Upper lobe of right lung (tissue), 1 donor: ENCODE results near the gene LRRC15. TPM values are rescaled to one million over a fixed set of nuclear protein-coding genes. Genes with fewer than 3 reads are reported as not detected.

Source experiments
- ATAC-seq: fragments of 200-7000 bp; cut with Tn5 transposase; one replicate; pipeline ENCODE4 v1.9.1; 2020; ENCODE audit warnings: mild to moderate bottlenecking, moderate library complexity
- DNase-seq: peaks from one replicate; pipeline ENCODE4 v3.0.0-alpha.2; 2020
- H3K27ac ChIP-seq: fragments of 200-600 bp; one replicate; pipeline ENCODE4 v1.8.0; 2022
- H3K27me3 ChIP-seq: fragments of 200-600 bp; one replicate; pipeline ENCODE4 v1.8.0; 2022; ENCODE audit warnings: mild to moderate bottlenecking
- H3K36me3 ChIP-seq: fragments of 200-600 bp; one replicate; pipeline ENCODE4 v1.8.0; 2022
- H3K4me1 ChIP-seq: fragments of 200-600 bp; one replicate; pipeline ENCODE4 v1.8.0; 2022
- H3K4me3 ChIP-seq: fragments of 200-600 bp; one replicate; pipeline ENCODE4 v1.8.0; 2022; ENCODE audit warnings: mild to moderate bottlenecking
- H3K9me3 ChIP-seq: fragments of 200-600 bp; one replicate; pipeline ENCODE4 v1.8.0; 2022
- intact Hi-C: fragments of 100-400 bp; cut with DNase I; formaldehyde crosslinking; loops from one replicate; pipeline ENCODE4 v1.11.0; 2022
- total RNA-seq: library from RNA; stranded (reverse); fragmentation: NEBNext Ultra II Directional; extraction: Animal tissue kit (Norgen Biotek cat#: 25700); gene quantifications from one replicate; pipeline ENCODE4 v1.2.1, GENCODE V29; 2021
- TF ChIP-seq, protein P1 (sequence below): fragments of 200-600 bp; IDR thresholded peaks from one replicate; pipeline ENCODE4 v1.8.0; 2022; ENCODE audit warnings: antibody characterized with exemption
- donor health status: DM: no; HTN: yes; CAD: no; lungs with severe emphysema.

Gene LRRC15
- total RNA-seq, 1 donor from 2014 or later, result 1.1 TPM

GRCh38 chr3:194384569-194385001, 15.0 kb upstream of the LRRC15 start:
- no peaks in the 10 kb centered on the region for H3K9me3 ChIP-seq
- DNase-seq (peak; percentile 40), ATAC-seq (no peak)
- TF ChIP-seq, protein P1, sequence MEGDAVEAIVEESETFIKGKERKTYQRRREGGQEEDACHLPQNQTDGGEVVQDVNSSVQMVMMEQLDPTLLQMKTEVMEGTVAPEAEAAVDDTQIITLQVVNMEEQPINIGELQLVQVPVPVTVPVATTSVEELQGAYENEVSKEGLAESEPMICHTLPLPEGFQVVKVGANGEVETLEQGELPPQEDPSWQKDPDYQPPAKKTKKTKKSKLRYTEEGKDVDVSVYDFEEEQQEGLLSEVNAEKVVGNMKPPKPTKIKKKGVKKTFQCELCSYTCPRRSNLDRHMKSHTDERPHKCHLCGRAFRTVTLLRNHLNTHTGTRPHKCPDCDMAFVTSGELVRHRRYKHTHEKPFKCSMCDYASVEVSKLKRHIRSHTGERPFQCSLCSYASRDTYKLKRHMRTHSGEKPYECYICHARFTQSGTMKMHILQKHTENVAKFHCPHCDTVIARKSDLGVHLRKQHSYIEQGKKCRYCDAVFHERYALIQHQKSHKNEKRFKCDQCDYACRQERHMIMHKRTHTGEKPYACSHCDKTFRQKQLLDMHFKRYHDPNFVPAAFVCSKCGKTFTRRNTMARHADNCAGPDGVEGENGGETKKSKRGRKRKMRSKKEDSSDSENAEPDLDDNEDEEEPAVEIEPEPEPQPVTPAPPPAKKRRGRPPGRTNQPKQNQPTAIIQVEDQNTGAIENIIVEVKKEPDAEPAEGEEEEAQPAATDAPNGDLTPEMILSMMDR, result no peak
- H3K27ac ChIP-seq, result no peak overlapping the region
- peaks cover 11% of the 10 kb centered on the region for H3K27me3 ChIP-seq
- no peaks in the 10 kb centered on the region for H3K36me3 ChIP-seq
- intact Hi-C loops, result no loop called here
- H3K4me3 ChIP-seq, result no peak overlapping the region
- no peaks in the 10 kb centered on the region for H3K4me1 ChIP-seq

- Histone ChIP-seq H3K9me3 (no peaks in the 10 kb centered on the region), H3K4me3 (no peak overlapping the region), H3K27ac (no peak overlapping the region), H3K27me3 (peaks cover 11% of the 10 kb centered on the region), H3K36me3 (no peaks in the 10 kb centered on the region), H3K4me1 (no peaks in the 10 kb centered on the region)
- ATAC-seq (no peak), DNase-seq (no peak)
- intact Hi-C loops, result no loop called here
- TF ChIP-seq, protein P1, result no peak
These were observed 14.6 kb upstream of the LRRC15 start for GRCh38 chr3:194384156-194384555.

DNA sequence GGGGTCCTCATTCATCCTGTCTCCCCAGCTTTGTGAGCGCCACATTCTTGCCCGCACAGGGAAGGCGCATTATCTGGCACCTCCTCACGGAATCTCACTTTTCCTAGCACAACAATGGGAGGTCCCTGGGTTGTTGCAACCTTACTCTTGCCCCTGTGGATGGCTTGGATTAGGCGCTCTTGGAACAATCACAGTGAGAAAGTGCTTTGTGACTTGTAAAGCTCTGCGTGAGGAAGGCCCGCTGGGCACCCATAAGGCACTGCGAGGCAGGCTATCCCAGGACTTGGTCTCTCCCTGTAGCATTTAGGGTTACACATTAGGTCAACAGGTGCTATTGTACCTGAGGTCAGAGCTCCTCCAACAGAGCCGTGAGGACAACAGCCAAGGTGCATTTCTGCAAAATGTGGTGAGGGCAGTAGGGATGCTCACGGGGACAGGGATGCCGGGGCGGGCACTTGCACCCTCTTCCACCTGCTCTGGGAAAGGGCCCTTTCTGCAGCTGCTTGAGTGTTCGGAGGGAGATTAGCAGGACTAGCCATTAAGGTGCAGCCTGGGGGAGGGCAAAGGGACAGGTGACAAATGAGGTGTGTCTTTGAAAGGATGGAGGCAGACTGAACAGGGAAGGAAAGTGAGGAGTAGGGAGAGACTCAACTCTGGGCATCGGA, 13.9 kb upstream of the LRRC15 start:
- H3K36me3 ChIP-seq, result no peaks in the 10 kb centered on the region
- no peaks in the 10 kb centered on the region for H3K9me3 ChIP-seq
- intact Hi-C loops, result no loop called here
- DNase-seq (no peak), ATAC-seq (no peak)
- H3K27me3 ChIP-seq, result peaks cover 11% of the 10 kb centered on the region
- H3K4me1 ChIP-seq, result no peaks in the 10 kb centered on the region
- no peak overlapping the region for H3K4me3 ChIP-seq
- TF ChIP-seq, protein P1, result no peak
- no peak overlapping the region for H3K27ac ChIP-seq

- ATAC-seq (no peak), DNase-seq (peak; percentile 54)
- intact Hi-C loops, result no loop called here
- Histone ChIP-seq H3K4me3 (no peak overlapping the region), H3K4me1 (no peaks in the 10 kb centered on the region), H3K27me3 (peaks cover 11% of the 10 kb centered on the region), H3K9me3 (no peaks in the 10 kb centered on the region), H3K27ac (no peak overlapping the region), H3K36me3 (no peaks in the 10 kb centered on the region)
- TF ChIP-seq, protein P1, result no peak
These were observed 13.3 kb upstream of the LRRC15 start for GRCh38 chr3:194382892-194383223.

DNA sequence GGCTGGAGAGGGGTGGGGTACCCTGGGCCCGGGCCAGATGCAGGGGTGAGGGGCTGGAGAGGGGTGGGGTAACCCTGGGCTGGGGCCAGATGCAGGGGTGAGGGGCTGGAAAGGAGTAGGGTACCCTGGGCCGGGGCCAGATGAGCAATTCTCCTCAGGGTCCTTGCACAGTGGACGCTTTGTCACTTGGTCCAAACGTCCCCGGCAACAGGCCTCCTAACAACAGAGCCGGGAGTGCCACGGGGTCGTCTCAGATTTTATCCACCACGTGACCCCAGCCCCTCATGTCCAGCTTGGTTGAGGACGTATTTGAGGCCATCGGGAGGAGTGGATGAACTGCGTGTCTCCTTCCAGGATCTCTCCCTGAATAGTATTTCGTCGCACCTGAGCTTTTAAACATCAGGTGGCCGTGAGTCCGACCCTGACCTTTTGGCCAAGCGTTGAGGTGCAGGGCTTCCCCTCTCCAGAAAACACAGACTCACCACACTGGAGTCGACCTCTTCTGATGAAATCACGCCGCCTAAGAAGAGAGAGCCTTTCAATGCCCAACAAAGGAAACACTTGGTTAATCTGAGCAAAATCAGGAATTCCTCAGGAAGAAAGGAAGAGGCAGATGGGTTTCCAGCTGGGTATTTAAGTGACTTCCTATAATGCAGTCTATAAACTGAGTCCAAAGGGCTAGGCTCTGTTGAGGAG, 12.8 kb upstream of the LRRC15 start:
- peak; percentile 57 for DNase-seq
- H3K9me3 ChIP-seq, result no peaks in the 10 kb centered on the region
- intact Hi-C loops, result no loop called here
- no peaks in the 10 kb centered on the region for H3K36me3 ChIP-seq
- no peak for ATAC-seq
- H3K27me3 ChIP-seq, result peaks cover 11% of the 10 kb centered on the region
- TF ChIP-seq, protein P1, result no peak
- no peaks in the 10 kb centered on the region for H3K4me1 ChIP-seq
- H3K27ac ChIP-seq, result no peak overlapping the region
- no peak overlapping the region for H3K4me3 ChIP-seq
